ENCODE data around the gene ZNF275. TPM values are rescaled to one million over a fixed set of nuclear protein-coding genes. Genes with fewer than 3 reads are reported as not detected.
A peak's percentile ranks its signal among the peaks of the same experiment; 100 is the strongest.

ZNF275 gene
- total and polyA plus RNA-seq, 4 donors: 13.7 to 26.2 (median 18.5) TPM

DNA sequence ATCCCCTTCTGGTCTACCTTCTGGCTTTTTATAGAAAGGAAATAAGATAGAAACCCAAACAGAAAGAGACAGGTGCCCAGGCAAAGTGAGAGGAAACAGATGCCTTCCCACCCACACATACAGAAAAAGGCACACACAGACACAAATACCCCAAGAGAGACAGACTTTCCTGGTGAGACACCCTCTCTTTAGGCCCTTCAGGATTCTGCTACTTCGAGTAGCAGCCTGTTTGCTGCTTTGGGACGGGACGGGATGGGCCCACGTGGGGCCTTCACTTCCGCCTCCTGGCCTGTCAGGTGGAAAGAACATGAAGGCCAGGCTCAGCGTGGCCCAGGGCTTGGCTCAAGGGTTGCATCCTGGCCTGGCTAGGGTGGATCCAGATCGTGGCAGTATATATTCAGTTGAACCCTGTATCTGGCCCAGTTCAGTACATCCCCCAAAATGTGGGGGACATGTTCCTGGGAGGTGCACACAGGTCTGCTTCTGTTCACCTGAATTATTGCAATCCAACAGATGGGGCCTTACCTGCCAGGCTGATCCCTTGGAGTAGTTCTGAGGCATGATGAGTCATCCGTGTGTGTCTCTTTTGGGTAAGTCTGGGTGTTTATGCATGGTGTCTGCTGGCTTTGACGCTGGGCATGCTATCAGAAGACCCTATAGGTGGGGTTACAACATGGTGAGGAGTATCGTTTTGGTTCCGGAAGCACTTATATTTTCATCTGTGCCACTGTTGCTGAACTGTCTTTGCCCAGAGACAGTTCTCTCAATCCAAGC lies 2.4 kb downstream of the ZNF275 start:
- WGBS (ENCODE audit: insufficient coverage): 66% methylated on average over 9 of the region's 11 CpGs
- no peak overlapping the region for H3K27ac ChIP-seq (ENCODE audit: low read depth, low read length)

DNA sequence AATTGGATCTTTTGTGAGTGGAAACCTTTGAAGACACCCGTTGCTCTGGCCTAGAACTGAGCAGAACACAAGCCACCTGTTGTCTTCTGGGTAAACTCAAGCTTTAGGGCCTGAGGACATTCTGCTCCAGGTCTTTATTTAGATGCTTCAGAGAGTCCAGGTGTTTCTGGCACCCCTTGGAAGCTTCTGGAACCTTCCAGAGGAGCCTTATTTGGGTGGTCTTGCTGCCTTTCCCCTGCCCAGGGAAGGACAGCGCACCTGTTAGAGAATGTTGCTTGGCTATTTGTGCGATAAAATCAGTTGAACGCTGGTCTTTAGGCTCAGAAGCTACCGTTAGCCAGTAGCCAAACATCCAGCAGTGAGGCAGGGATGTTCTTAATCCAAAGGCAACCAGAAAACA lies 3.0 kb downstream of the ZNF275 start:
- WGBS (ENCODE audit: insufficient coverage): 79% methylated on average over 3 of the region's 5 CpGs
- no peak overlapping the region for H3K27ac ChIP-seq (ENCODE audit: low read depth, low read length)
- peaks cover 2% of the 10 kb centered on the region for H3K9me3 ChIP-seq (ENCODE audit: control insufficient read depth, insufficient read depth, low read length)
- H3K4me3 ChIP-seq (ENCODE audit: low read depth, low read length): no peak overlapping the region
- no peak for DNase-seq (ENCODE audit: low read depth in 4 of 6, low spot score in 6 of 6)
- H3K36me3 ChIP-seq (ENCODE audit: control insufficient read depth, insufficient read depth, low read length): no peaks in the 10 kb centered on the region
- H3K27me3 ChIP-seq (ENCODE audit: control insufficient read depth, insufficient read depth, low read length): no peaks in the 10 kb centered on the region
- peaks cover 11% of the 10 kb centered on the region for H3K4me1 ChIP-seq (ENCODE audit: control insufficient read depth, insufficient read depth, low read length)

More for the DNA sequence above, 2.4 kb downstream of the ZNF275 start:
- Histone ChIP-seq H3K9me3 (ENCODE audit: control insufficient read depth, insufficient read depth, low read length) (peaks cover 2% of the 10 kb centered on the region), H3K4me1 (ENCODE audit: control insufficient read depth, insufficient read depth, low read length) (peaks cover 11% of the 10 kb centered on the region), H3K27me3 (ENCODE audit: control insufficient read depth, insufficient read depth, low read length) (no peaks in the 10 kb centered on the region), H3K4me3 (ENCODE audit: low read depth, low read length) (no peak overlapping the region), H3K36me3 (ENCODE audit: control insufficient read depth, insufficient read depth, low read length) (no peaks in the 10 kb centered on the region)
- DNase-seq (ENCODE audit: low read depth in 4 of 6, low spot score in 6 of 6): no peak

- 93% methylated on average over 3 of the region's 7 CpGs for WGBS (ENCODE audit: insufficient coverage)
- no peaks in the 10 kb centered on the region for H3K36me3 ChIP-seq (ENCODE audit: control insufficient read depth, insufficient read depth, low read length)
- H3K4me1 ChIP-seq (ENCODE audit: control insufficient read depth, insufficient read depth, low read length): peaks cover 14% of the 10 kb centered on the region
- no peak for DNase-seq (ENCODE audit: low read depth in 4 of 6, low spot score in 6 of 6)
- no peak overlapping the region for H3K27ac ChIP-seq (ENCODE audit: low read depth, low read length)
- H3K9me3 ChIP-seq (ENCODE audit: control insufficient read depth, insufficient read depth, low read length): peaks cover 2% of the 10 kb centered on the region
- H3K27me3 ChIP-seq (ENCODE audit: control insufficient read depth, insufficient read depth, low read length): no peaks in the 10 kb centered on the region
- H3K4me3 ChIP-seq (ENCODE audit: low read depth, low read length): no peak overlapping the region
Measured at GRCh38 chrX:153338836-153339235, 4.9 kb downstream of the ZNF275 start.

- DNase-seq (ENCODE audit: low read depth in 4 of 6, low spot score in 6 of 6): no peak
- Histone ChIP-seq H3K9me3 (ENCODE audit: control insufficient read depth, insufficient read depth, low read length) (peaks cover 2% of the 10 kb centered on the region), H3K27ac (ENCODE audit: low read depth, low read length) (no peak overlapping the region), H3K36me3 (ENCODE audit: control insufficient read depth, insufficient read depth, low read length) (peaks cover 7% of the 10 kb centered on the region), H3K4me3 (ENCODE audit: low read depth, low read length) (no peak overlapping the region), H3K27me3 (ENCODE audit: control insufficient read depth, insufficient read depth, low read length) (no peaks in the 10 kb centered on the region), H3K4me1 (ENCODE audit: control insufficient read depth, insufficient read depth, low read length) (peaks cover 15% of the 10 kb centered on the region)
- 90% methylated on average over 2 of the region's 4 CpGs for WGBS (ENCODE audit: insufficient coverage)
Measured at GRCh38 chrX:153339662-153340061, 5.7 kb downstream of the ZNF275 start.

DNA sequence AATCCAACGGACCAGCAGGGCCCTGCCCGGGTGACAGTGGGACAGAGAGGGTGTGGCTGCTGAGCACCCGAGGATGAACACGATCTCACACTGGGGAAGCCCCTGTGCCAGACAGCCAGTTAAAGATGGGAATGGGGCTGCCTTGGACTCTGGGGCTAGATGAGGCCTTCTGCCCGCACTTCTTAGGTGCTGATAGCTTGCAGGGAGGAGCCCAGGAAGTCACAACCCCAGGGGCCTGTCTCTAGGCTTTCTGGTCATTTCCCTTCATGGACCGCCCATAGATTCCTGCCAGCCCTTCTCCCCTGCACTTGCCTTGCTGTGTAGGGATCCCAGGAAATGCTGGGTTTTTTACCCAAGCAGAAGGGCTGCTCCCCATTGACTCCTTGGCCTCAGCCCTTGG lies 6.2 kb downstream of the ZNF275 start:
- no peak for DNase-seq (ENCODE audit: low read depth in 4 of 6, low spot score in 6 of 6)
- H3K27ac ChIP-seq (ENCODE audit: low read depth, low read length): no peak overlapping the region
- peaks cover 2% of the 10 kb centered on the region for H3K9me3 ChIP-seq (ENCODE audit: control insufficient read depth, insufficient read depth, low read length)
- peaks cover 11% of the 10 kb centered on the region for H3K36me3 ChIP-seq (ENCODE audit: control insufficient read depth, insufficient read depth, low read length)
- WGBS (ENCODE audit: insufficient coverage): 83% methylated on average over 6 of the region's 6 CpGs
- H3K4me3 ChIP-seq (ENCODE audit: low read depth, low read length): no peak overlapping the region
- H3K27me3 ChIP-seq (ENCODE audit: control insufficient read depth, insufficient read depth, low read length): no peaks in the 10 kb centered on the region
- peaks cover 11% of the 10 kb centered on the region for H3K4me1 ChIP-seq (ENCODE audit: control insufficient read depth, insufficient read depth, low read length)

DNA sequence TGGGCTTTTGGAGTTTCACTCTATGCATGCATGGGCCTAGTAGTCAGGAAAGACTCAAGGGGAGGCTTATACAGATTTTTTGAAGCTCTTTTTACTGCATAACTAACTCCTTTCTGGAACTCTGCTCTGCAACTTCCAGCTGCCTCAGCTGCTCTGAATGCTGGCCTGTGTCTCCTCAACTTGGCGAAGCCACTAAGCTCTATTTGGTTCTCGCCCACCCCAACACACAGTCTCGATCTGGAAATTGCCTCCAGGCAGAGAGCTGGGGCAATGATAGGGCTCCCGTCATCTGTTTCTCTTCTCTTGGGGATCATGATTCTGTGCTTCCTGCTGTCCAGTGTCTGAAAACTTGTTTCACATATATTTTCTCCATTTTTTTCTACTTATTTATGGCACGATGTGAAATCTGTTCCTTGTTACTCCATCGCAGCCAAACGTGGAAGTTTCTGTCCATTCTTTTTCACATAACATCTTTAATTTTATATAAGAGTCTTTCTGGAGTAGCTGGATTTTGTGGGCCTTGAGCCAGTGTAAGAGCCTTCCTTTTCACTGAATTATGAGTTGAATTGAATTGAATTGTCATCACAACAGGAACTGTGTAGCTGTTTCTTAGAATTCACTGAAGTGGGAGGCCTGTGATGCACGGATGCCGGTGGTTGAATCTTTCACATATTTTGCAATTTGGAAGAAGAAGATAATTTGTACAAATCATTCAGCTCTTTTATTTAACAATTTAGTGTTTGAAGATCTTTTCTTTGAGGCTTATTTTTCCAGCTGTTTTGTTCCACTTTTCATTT lies 9.0 kb downstream of the ZNF275 start:
- Histone ChIP-seq H3K9me3 (ENCODE audit: control insufficient read depth, insufficient read depth, low read length) (peaks cover 2% of the 10 kb centered on the region), H3K4me3 (ENCODE audit: low read depth, low read length) (no peak overlapping the region), H3K27ac (ENCODE audit: low read depth, low read length) (no peak overlapping the region), H3K36me3 (ENCODE audit: control insufficient read depth, insufficient read depth, low read length) (peaks cover 36% of the 10 kb centered on the region), H3K27me3 (ENCODE audit: control insufficient read depth, insufficient read depth, low read length) (no peaks in the 10 kb centered on the region), H3K4me1 (ENCODE audit: control insufficient read depth, insufficient read depth, low read length) (peaks cover 4% of the 10 kb centered on the region)
- DNase-seq (ENCODE audit: low read depth in 4 of 6, low spot score in 6 of 6): peak in 1 of 6 donors; percentile 1
- WGBS (ENCODE audit: insufficient coverage): 69% methylated on average over 4 of the region's 9 CpGs

DNA sequence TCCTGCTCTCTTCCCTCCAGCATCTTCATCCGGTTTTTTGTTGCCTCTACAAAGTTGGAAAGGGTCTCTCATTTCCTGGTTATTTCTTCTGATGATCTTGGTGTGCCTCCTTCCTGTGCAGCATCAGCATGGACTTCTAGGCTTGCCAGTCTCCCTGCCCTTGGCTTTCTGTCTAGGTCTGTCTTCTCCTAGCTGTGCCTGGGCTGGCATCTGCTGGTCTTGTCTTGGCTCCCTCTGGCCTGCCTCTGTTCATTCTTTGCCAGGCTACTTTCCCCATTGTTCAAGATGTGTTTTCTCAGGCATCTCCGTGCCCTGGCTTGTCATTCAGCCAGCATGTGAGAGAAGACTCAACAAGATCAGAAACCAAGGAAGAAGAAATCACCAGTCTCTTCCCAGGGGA lies 9.7 kb downstream of the ZNF275 start:
- Histone ChIP-seq H3K9me3 (ENCODE audit: control insufficient read depth, insufficient read depth, low read length) (peaks cover 3% of the 10 kb centered on the region), H3K4me3 (ENCODE audit: low read depth, low read length) (no peak overlapping the region), H3K27ac (ENCODE audit: low read depth, low read length) (no peak overlapping the region), H3K27me3 (ENCODE audit: control insufficient read depth, insufficient read depth, low read length) (no peaks in the 10 kb centered on the region), H3K36me3 (ENCODE audit: control insufficient read depth, insufficient read depth, low read length) (peaks cover 36% of the 10 kb centered on the region), H3K4me1 (ENCODE audit: control insufficient read depth, insufficient read depth, low read length) (peaks cover 4% of the 10 kb centered on the region)
- WGBS (ENCODE audit: insufficient coverage): 29% methylated on average over 1 of the region's 2 CpGs
- no peak for DNase-seq (ENCODE audit: low read depth in 4 of 6, low spot score in 6 of 6)

DNA sequence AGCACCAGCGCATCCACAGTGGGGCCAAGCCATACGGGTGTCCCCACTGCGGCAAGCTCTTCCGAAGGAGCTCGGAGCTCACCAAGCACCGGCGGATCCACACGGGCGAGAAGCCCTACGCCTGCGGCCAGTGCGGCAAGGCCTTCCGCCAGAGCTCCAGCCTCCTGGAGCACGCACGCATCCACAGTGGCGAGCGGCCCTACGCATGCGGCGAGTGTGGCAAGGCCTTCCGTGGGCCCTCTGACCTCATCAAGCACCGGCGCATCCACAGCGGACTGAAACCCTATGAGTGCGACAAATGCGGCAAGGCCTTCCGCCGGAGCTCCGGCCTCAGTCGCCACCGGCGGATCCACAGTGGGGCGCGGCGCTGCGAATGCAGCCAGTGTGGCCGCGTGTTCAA lies 13.6 kb downstream of the ZNF275 start:
- H3K4me1 ChIP-seq (ENCODE audit: control insufficient read depth, insufficient read depth, low read length): peaks cover 4% of the 10 kb centered on the region
- H3K36me3 ChIP-seq (ENCODE audit: control insufficient read depth, insufficient read depth, low read length): peaks cover 47% of the 10 kb centered on the region
- no peak for DNase-seq (ENCODE audit: low read depth in 4 of 6, low spot score in 6 of 6)
- no peaks in the 10 kb centered on the region for H3K27me3 ChIP-seq (ENCODE audit: control insufficient read depth, insufficient read depth, low read length)
- 93% methylated on average over 38 of the region's 38 CpGs for WGBS (ENCODE audit: insufficient coverage)
- peaks cover 1% of the 10 kb centered on the region for H3K9me3 ChIP-seq (ENCODE audit: control insufficient read depth, insufficient read depth, low read length)
- no peak overlapping the region for H3K27ac ChIP-seq (ENCODE audit: low read depth, low read length)
- no peak overlapping the region for H3K4me3 ChIP-seq (ENCODE audit: low read depth, low read length)

GRCh38 chrX:153348421-153348820 lies 14.5 kb downstream of the ZNF275 start:
- DNase-seq (ENCODE audit: low read depth in 4 of 6, low spot score in 6 of 6): no peak
- Histone ChIP-seq H3K4me3 (ENCODE audit: low read depth, low read length) (no peak overlapping the region), H3K9me3 (ENCODE audit: control insufficient read depth, insufficient read depth, low read length) (peaks cover 1% of the 10 kb centered on the region), H3K4me1 (ENCODE audit: control insufficient read depth, insufficient read depth, low read length) (peaks cover 5% of the 10 kb centered on the region), H3K27me3 (ENCODE audit: control insufficient read depth, insufficient read depth, low read length) (no peaks in the 10 kb centered on the region), H3K27ac (ENCODE audit: low read depth, low read length) (no peak overlapping the region), H3K36me3 (ENCODE audit: control insufficient read depth, insufficient read depth, low read length) (peaks cover 49% of the 10 kb centered on the region)
- 82% methylated on average over 8 of the region's 8 CpGs for WGBS (ENCODE audit: insufficient coverage)
